Hematopoietic multipotent progenitor cell (in vitro differentiated cells): ENCODE data around the gene FREY1. TPM values are rescaled to one million over a fixed set of nuclear protein-coding genes. Genes with fewer than 3 reads are reported as not detected.

ENCODE experiments used
- DNase-seq, 3 donors: peaks; one replicate each; pipeline ENCODE4 v3.0.0-alpha.2; 2011 to 2015; ENCODE audit warnings: low read depth in 2 of 3, low spot score in 2 of 3
- total RNA-seq: library from RNA; depleted of rRNA; stranded (reverse); fragments of >200 nt; gene quantifications from one replicate; pipeline ENCODE4 v1.2.3, GENCODE V29; 2012

Gene FREY1
- total RNA-seq: 5.7 TPM

GRCh38 chr11:45906965-45907611 is at the start of gene FREY1:
Gene FREY1 (minus strand): TSS chr11:45907271. CDS start chr11:45907245, 26 bp downstream.
- no peak for DNase-seq

GRCh38 chr11:45949992-45950407 is 42.9 kb upstream of the FREY1 start:
- no peak for DNase-seq

- no peak for DNase-seq
These were observed 41.3 kb upstream of the FREY1 start for GRCh38 chr11:45948356-45948755.

- DNase-seq: no peak
These were observed 40.8 kb upstream of the FREY1 start for GRCh38 chr11:45947885-45948284.

GRCh38 chr11:45945397-45945999 is 38.4 kb upstream of the FREY1 start:
- DNase-seq: no peak

- DNase-seq: no peak
These were observed 35.3 kb upstream of the FREY1 start for GRCh38 chr11:45942381-45942780.

GRCh38 chr11:45941285-45941684 is 34.2 kb upstream of the FREY1 start:
- no peak for DNase-seq

GRCh38 chr11:45939836-45940235 is 32.8 kb upstream of the FREY1 start:
- no peak for DNase-seq

GRCh38 chr11:45937916-45938315 is 30.8 kb upstream of the FREY1 start:
- no peak for DNase-seq

GRCh38 chr11:45936511-45937054 is 29.5 kb upstream of the FREY1 start:
- DNase-seq: no peak

GRCh38 chr11:45935349-45936064 is 28.4 kb upstream of the FREY1 start:
- no peak for DNase-seq

- no peak for DNase-seq
These were observed 27.7 kb upstream of the FREY1 start for GRCh38 chr11:45934580-45935318.

- DNase-seq: no peak
These were observed 26.9 kb upstream of the FREY1 start for GRCh38 chr11:45933846-45934579.

- no peak for DNase-seq
These were observed 26.2 kb upstream of the FREY1 start for GRCh38 chr11:45933131-45933831.

- no peak for DNase-seq
These were observed 25.1 kb upstream of the FREY1 start for GRCh38 chr11:45932217-45932616.

- no peak for DNase-seq
These were observed 24.7 kb upstream of the FREY1 start for GRCh38 chr11:45931739-45932138.

- no peak for DNase-seq
These were observed 24.0 kb upstream of the FREY1 start for GRCh38 chr11:45930951-45931570.

- DNase-seq: peak in 1 of 3 donors; percentile 69
These were observed 23.1 kb upstream of the FREY1 start for GRCh38 chr11:45930031-45930794.
